ENCODE data around the gene ANKRD9.
"Not testable (repeated sequence)": the region's sequence is repeated elsewhere in the genome, so short reads cannot be mapped to it uniquely, and the experiment has no call there.

Gene ANKRD9

GRCh38 chr14:102538602-102539543 lies 29.3 kb upstream of the ANKRD9 start:
- peak; percentile 53 for DNase-seq

DNA sequence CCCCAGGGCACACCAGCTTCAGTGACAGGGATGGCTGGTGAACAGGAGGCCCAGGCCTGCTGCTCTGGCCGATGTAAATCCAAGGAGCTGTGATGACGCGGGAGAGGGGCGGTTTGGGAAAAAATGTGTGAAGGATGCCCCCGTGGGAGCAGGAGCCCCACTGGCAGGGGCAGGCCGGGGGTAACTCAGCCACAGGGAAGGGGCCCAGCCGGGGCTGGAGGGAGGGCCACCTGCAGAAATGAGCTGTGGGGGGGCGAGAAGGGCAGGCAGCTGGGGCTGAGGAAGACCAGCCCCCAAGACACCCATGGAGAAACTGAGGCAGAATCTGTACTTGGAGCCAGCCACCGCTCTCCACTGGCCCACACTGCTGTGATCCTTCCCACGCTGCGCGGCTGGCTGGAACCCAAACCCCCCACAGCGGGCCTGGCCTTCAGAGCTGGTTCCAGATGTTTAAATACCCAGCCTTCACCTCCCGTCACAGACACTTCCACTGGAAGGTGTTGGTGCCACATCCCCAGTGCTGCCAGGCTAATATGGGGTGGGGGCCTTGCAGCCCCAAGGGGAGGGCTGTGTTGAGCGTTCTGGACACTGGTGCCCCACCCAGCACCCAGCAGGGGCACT lies 28.5 kb upstream of the ANKRD9 start:
- no peak for DNase-seq

DNA sequence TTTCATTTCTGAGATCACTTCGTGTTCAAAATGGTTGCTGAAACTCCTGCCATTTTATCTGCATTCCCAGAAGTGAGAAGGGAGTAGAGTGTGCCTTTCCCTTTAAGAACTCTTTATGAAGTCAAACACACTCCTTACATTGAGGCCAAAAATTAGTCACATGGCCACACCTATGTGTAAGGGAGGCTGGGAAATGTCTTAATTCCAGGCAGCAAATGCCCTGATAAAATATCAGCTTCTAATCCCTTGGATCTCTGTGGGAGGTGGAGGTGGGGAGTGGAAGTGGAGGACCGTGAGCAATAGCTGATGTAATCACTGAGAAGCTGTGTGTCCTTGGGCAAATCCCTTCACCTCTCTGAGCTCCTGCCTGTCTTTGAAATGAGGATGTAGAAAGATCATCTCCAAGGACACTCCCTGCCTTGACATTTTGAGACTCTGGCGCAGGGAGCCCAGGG lies 22.7 kb upstream of the ANKRD9 start:
- DNase-seq, result no peak

- DNase-seq, result no peak
Observed at GRCh38 chr14:102530828-102531478, 21.4 kb upstream of the ANKRD9 start.

GRCh38 chr14:102528431-102529170 lies 19.0 kb upstream of the ANKRD9 start:
- DNase-seq, result no peak

GRCh38 chr14:102525929-102526497 lies 16.4 kb upstream of the ANKRD9 start:
- DNase-seq, result peak; percentile 18

DNA sequence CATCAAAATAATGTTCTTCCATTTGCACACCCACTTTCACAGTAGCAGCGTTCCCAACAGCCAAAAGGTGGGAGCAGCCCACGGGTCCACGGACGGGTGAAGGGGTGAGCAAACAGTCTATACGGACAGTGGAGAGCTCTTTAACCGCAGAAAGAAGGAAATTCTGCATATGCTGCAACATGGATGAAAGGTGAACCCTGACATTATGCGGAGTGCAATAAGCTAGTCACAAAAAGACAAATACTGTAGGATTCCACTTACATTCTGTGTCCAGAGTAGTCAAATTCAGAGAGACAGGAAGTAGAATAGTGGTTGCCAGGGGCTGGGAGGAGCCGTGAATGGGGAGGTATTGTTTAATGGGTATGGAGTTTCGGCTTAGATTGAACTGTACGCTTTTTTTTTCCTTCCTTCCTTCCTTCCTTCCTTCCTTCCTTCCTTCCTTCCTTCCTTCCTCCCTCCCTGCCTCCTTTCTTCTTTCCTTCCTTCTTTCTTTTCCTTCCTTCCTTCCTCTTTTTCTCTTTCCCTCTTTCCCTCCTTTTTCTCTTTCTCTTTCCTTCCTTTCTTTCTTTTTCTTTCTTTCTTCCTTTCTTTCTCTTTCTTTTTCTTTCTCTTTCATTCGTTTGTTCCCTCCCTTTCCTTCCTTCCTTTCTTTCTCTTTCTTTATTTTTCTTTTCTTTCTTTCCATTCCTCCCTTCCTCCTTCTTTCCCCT lies 15.8 kb upstream of the ANKRD9 start:
- peak; percentile 83 for DNase-seq

GRCh38 chr14:102524451-102525218 lies 15.1 kb upstream of the ANKRD9 start:
- DNase-seq, result peak; percentile 100

DNA sequence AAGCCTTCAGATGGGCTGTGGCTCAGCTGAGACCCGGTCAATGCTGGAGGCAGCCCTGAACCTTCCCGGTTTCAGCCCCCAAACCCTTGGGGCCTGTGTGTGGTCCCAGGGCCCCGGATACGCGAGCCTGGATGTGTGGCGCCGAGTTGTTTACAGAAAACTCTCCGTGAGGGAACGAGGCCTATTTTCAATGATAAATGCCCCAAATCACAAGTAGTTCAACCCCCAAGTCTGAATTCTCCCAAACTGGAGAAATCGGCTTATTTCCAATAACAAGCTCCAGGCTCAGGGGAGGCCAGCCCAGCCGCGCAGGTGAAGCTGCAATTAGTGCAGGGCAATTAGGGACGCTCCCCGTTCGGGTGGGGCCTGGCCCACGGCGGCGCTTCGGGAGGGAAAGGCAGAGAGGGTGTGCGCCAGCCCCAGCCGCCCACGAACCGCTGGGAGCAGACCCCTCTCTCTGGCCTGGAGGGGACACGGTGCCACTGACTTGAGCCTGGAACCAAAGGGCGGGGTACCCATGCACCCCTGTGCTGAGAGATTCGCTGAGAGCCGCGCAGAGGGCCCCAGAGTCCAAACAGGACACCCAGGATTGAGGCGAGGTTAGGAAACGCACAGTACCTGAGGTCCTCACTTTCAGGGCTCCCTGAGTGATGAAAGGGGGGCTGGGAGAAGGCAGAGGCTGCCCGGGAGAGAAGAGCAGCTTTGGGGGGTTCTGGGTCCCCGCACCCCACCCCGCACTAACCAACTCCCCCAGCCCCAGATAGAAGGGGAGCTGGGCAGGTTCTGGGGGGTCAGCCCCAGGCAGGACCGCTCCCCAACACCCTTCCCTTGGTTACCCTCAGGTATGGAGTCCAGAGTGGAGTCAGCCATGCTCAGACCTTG lies 14.2 kb upstream of the ANKRD9 start:
- DNase-seq, result peak; percentile 19

DNA sequence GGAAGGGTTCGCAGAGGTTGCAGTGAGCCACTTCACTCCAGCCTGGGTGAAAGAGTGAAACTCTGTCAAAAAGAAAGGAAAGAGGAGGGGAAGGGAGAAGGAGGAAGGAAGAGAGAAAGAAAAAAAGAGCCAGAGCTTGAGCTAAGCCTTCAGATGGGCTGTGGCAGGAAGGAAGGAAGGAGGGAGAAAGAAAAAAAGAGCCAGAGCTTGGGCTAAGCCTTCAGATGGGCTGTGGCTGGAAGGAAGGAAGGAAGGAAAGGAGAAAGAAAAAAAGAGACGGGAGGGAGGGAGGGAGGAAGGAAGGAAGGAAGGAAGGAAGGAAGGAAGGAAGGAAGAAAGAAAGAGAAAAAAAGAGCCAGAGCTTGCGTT lies 13.6 kb upstream of the ANKRD9 start:
- DNase-seq, result no peak

DNA sequence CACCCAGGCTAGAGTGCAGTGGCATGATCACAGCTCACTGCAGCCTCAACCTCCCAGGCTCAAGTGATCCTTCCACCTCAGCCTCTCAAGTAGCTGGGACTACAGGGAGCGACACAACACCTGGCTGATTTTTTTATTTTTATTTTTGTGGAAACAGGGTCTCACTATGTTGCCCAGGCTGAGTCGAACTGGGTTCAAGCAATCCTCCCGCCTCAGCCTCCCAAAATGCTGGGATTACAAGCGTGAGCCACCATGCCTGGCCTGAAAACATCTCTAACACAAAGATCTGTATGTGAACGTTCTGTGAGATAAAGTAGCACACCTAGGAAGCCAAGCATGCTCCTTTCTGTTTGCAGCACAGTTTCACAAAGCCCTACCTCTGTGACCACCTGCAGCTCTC lies 10.1 kb upstream of the ANKRD9 start:
- not testable (repeated sequence) for DNase-seq

- no peak for DNase-seq
Observed at GRCh38 chr14:102518063-102518648, 8.6 kb upstream of the ANKRD9 start.

DNA sequence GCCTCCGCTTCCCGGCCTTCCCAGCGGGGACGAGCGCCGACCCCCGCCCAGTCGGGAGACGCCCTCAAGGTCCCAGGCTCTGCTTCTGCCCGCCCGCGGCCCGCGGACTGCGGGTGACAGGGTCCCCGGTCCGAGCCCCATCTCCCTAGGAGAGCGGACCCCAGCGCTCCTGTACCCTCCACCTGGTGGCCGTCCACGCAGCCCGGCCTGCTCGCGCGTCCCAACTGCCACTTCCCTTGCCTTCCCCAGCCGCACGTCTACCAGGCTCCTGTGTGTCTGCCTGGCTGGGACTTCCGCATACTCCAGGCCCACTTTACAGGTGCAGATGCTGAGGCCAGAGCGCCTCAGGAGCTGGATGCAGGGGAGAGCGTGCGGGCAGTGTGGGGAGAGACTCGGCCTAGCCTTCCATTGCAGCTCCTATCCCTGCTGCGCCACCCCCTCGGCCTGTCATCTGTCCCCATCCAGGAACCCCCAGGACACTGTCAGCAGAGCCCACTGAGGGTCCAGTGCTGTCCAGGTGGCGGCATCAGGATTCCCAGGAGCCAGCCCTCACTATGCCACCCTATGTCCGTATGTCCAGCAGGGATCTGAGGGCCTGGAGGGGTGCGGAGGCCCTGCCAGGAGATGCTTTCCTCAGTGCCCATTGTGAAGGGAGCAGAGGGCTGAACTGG lies 8.0 kb upstream of the ANKRD9 start:
- peak; percentile 19 for DNase-seq

DNA sequence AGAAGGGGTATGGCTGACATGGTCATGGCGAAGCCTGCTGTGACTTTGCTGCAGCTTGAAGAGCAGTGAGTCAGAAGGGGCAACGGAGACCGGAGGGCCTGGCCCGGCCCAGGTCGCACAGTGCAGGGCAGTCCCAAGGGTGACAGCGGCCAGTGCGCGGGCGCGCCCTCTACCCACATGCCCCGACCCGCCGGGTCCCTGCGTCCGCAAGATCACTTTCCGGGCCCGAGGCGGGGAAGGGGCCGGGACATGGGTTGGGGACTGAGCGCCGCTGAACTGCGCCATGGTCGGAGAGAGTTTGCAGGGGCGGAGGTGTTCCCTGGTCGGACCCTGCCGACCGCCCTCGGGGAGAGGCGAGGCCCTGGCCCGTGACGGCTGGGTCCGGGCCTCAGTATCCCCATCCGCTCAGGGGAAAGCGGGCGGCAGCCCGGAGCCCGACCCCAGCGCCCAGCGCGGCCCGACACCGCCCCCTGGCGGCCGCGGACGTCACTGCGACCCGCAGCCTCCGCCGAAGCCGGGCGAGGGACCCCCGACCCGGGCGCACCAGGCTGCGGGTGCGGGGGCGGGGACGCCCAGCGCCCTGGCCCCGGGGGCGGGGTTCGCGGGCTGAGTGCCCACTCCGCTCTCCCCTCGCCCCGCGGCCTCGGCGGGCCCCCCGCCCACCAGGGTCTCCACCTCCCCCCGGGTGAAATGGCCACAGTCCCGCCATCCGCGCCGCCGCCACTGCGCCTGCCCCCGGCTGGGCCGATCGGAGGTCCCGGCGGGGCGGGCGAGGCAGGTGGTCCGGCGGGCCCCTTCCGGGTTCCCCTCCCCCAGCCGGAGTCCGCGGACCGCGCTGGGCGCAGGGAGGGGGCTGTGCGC lies 7.2 kb upstream of the ANKRD9 start:
- peak; percentile 69 for DNase-seq

- no peak for DNase-seq
Observed at GRCh38 chr14:102514987-102515733, 5.6 kb upstream of the ANKRD9 start.

- no peak for DNase-seq
Observed at GRCh38 chr14:102513899-102514772, 4.6 kb upstream of the ANKRD9 start.
